H1 (cell line): ENCODE results near the gene WDR1. TPM values are rescaled to one million over a fixed set of nuclear protein-coding genes. Genes with fewer than 3 reads are reported as not detected.

Experiments used
- CTCF ChIA-PET: fragments of 300-600 bp; sonication (Branson Sonifier 250); formaldehyde crosslinking; loops from one replicate; lab custom pipeline; 2021; ENCODE audit not compliant: partially characterized antibody; lab: Charles Lee
- POLR2A ChIA-PET: fragments of 300-600 bp; sonication (Branson Sonifier 250); formaldehyde crosslinking; loops from one replicate; lab custom pipeline; 2021; ENCODE audit warnings: inconsistent platforms; ENCODE audit not compliant: partially characterized antibody; lab: Charles Lee
- DNase-seq, 2 experiments: peaks; one replicate each; pipeline versions ENCODE4 v3.0.0 to v3.0.0-alpha.2; 2010 to 2022; ENCODE audit warnings: low spot score in 2 of 2, low read depth in 1 of 2, mixed read lengths in 1 of 2
- FAIRE-seq: peaks from 2 replicates; lab custom pipeline; 2011; peaks lifted over from hg19 to GRCh38; lab: Jason Lieb, UNC
- H2AFZ ChIP-seq: 2 replicates; pipeline ENCODE4 v1.8.1; 2012; ENCODE audit warnings: low read length, inconsistent platforms
- H2AK5ac ChIP-seq: 2 replicates; pipeline ENCODE4 v1.6.1; 2013; ENCODE audit warnings: low read depth, low read length
- H2BK120ac ChIP-seq: replicated peaks from 2 replicates; pipeline ENCODE3; 2013; ENCODE audit warnings: low read depth, low read length, inconsistent platforms
- H2BK12ac ChIP-seq: 2 replicates; pipeline ENCODE4 v1.6.1; 2013; ENCODE audit warnings: low read depth, low read length
- H2BK15ac ChIP-seq: 2 replicates; pipeline ENCODE4 v1.6.1; 2013; ENCODE audit warnings: low read length
- H2BK20ac ChIP-seq: 2 replicates; pipeline ENCODE4 v1.6.1; 2013; ENCODE audit warnings: low read length
- H2BK5ac ChIP-seq: 2 replicates; pipeline ENCODE4 v1.6.1; 2013; ENCODE audit warnings: low read depth, low read length
- H3K14ac ChIP-seq: 2 replicates; pipeline ENCODE4 v1.6.1; 2013; ENCODE audit warnings: inconsistent platforms; ENCODE audit not compliant: insufficient read length
- H3K18ac ChIP-seq: 2 replicates; pipeline ENCODE4 v1.6.1; 2013; ENCODE audit warnings: low read length; ENCODE audit errors: extremely low read depth
- H3K23ac ChIP-seq: 2 replicates; pipeline ENCODE4 v1.6.1; 2013; ENCODE audit warnings: inconsistent platforms; ENCODE audit not compliant: insufficient read length
- H3K23me2 ChIP-seq: 2 replicates; pipeline ENCODE4 v1.6.1; 2013; ENCODE audit warnings: low read depth, low read length
- H3K27ac ChIP-seq: 2 replicates; pipeline ENCODE4 v1.6.1; 2011; ENCODE audit warnings: low read depth, low read length, inconsistent platforms
- H3K27me3 ChIP-seq, 4 experiments: replicated peaks in 1 of 4; 1 replicate in 1 of 4; 2 replicates in 3 of 4; pipeline versions ENCODE4 v1.6.1 to v1.8.1; 2011 to 2013; ENCODE audit warnings: low read length in 3 of 4, mild to moderate bottlenecking in 3 of 4, inconsistent platforms in 2 of 4, mixed read lengths in 2 of 4, moderate library complexity in 1 of 4; ENCODE audit not compliant: control insufficient read depth in 3 of 4, insufficient read depth in 3 of 4; ENCODE audit errors: extremely low read depth in 1 of 4
- H3K36me3 ChIP-seq, 4 experiments: 2 replicates each; pipeline versions ENCODE4 v1.6.1 to v1.8.1; 2011 to 2013; ENCODE audit warnings: mild to moderate bottlenecking in 4 of 4, low read length in 3 of 4, moderate library complexity in 2 of 4, control low read depth in 1 of 4, inconsistent platforms in 1 of 4; ENCODE audit not compliant: insufficient read depth in 4 of 4, control insufficient read depth in 2 of 4
- H3K4ac ChIP-seq: replicated peaks from 2 replicates; pipeline ENCODE3; 2013; ENCODE audit warnings: low read length, low read depth, mixed read lengths, inconsistent platforms; ENCODE audit not compliant: insufficient read length
- H3K4me1 ChIP-seq, 4 experiments: replicated peaks in 1 of 4; 1 replicate in 1 of 4; 2 replicates in 3 of 4; pipeline versions ENCODE4 v1.6.1 to v1.8.1; 2011 to 2013; ENCODE audit warnings: low read length in 3 of 4, inconsistent platforms in 2 of 4, mixed read lengths in 1 of 4; ENCODE audit not compliant: insufficient read depth in 4 of 4, control insufficient read depth in 3 of 4
- H3K4me2 ChIP-seq, 2 experiments: 2 replicates each; pipeline versions ENCODE4 v1.6.1 to v1.8.1; 2011 to 2013; ENCODE audit warnings: low read depth in 2 of 2, low read length in 2 of 2, control low read depth in 1 of 2, inconsistent platforms in 1 of 2, mild to moderate bottlenecking in 1 of 2; ENCODE audit not compliant: insufficient read depth in 1 of 2
- H3K4me3 ChIP-seq, 4 experiments: fragments of 200-600, 300-600 bp in 1 of 4; sonication (generic), shearing (Covaris generic), sonication (Bioruptor Twin) in 1 of 4; 2 replicates each; pipeline versions ENCODE4 v1.5.1 to v1.8.1; 2011 to 2016; ENCODE audit warnings: low read length in 4 of 4, low read depth in 3 of 4, control low read depth in 2 of 4, inconsistent platforms in 2 of 4, mild to moderate bottlenecking in 2 of 4, mixed read lengths in 1 of 4, moderate library complexity in 1 of 4; ENCODE audit not compliant: insufficient read depth in 2 of 4; ENCODE audit errors: extremely low read depth in 1 of 4
- H3K56ac ChIP-seq: replicated peaks from 2 replicates; pipeline ENCODE3; 2013; ENCODE audit warnings: low read depth, mild to moderate bottlenecking, mixed read lengths, low read length, inconsistent platforms; ENCODE audit not compliant: insufficient read length
- H3K79me1 ChIP-seq: 2 replicates; pipeline ENCODE4 v1.6.1; 2013; ENCODE audit warnings: low read depth, low read length, control low read depth
- H3K79me2 ChIP-seq, 2 experiments: 2 replicates each; pipeline versions ENCODE4 v1.6.1 to v1.8.1; 2012 to 2013; ENCODE audit warnings: low read length in 2 of 2, mild to moderate bottlenecking in 2 of 2, inconsistent platforms in 1 of 2; ENCODE audit not compliant: insufficient read depth in 2 of 2, control insufficient read depth in 1 of 2
- H3K9ac ChIP-seq, 4 experiments: replicated peaks in 1 of 4; 1 replicate in 1 of 4; 2 replicates in 3 of 4; pipeline versions ENCODE4 v1.6.1 to v1.8.1; 2011 to 2013; ENCODE audit warnings: low read depth in 3 of 4, low read length in 3 of 4, control low read depth in 2 of 4, mild to moderate bottlenecking in 2 of 4, moderate library complexity in 2 of 4, inconsistent platforms in 1 of 4; ENCODE audit errors: extremely low read depth in 1 of 4
- H3K9me3 ChIP-seq, 2 experiments: 2 replicates each; pipeline versions ENCODE4 v1.6.1 to v1.8.1; 2012 to 2013; ENCODE audit warnings: mild to moderate bottlenecking in 2 of 2, moderate library complexity in 2 of 2, control low read depth in 1 of 2, inconsistent platforms in 1 of 2, low read depth in 1 of 2, low read length in 1 of 2, mixed read lengths in 1 of 2; ENCODE audit not compliant: insufficient read depth in 2 of 2
- H4K20me1 ChIP-seq, 2 experiments: replicated peaks in 1 of 2; 2 replicates each; pipeline versions ENCODE3 to v1.8.1; 2011 to 2013; ENCODE audit warnings: inconsistent platforms in 2 of 2, low read length in 2 of 2, mild to moderate bottlenecking in 1 of 2; ENCODE audit not compliant: insufficient read depth in 2 of 2, control insufficient read depth in 1 of 2
- H4K5ac ChIP-seq: 2 replicates; pipeline ENCODE4 v1.6.1; 2013; ENCODE audit warnings: low read length, low read depth, mixed read lengths, inconsistent platforms; ENCODE audit not compliant: insufficient read length
- H4K8ac ChIP-seq: 2 replicates; pipeline ENCODE4 v1.8.0; 2013; ENCODE audit warnings: mild to moderate bottlenecking, moderate library complexity, low read length, inconsistent platforms; ENCODE audit not compliant: insufficient read depth; ENCODE audit errors: extremely low read depth
- H4K91ac ChIP-seq: replicated peaks from 2 replicates; pipeline ENCODE3; 2013; ENCODE audit warnings: low read length, mixed read lengths, inconsistent platforms; ENCODE audit not compliant: insufficient read length
- CREB1 ChIP-seq: IDR thresholded peaks from 2 replicates; pipeline ENCODE4 v1.6.1; 2012; ENCODE audit warnings: inconsistent platforms
- EP300 ChIP-seq, 2 experiments: IDR thresholded peaks; 1 replicate in 1 of 2; 2 replicates in 1 of 2; pipeline ENCODE4 v1.6.1; 2011 to 2012; ENCODE audit warnings: low read depth in 2 of 2, low read length in 2 of 2, mild to moderate bottlenecking in 2 of 2, borderline replicate concordance in 1 of 2, inconsistent platforms in 1 of 2, moderate library complexity in 1 of 2
- KDM1A ChIP-seq: fragments of 200-600, 300-600 bp; sonication (generic); IDR thresholded peaks from 2 replicates; pipeline ENCODE4 v1.7.1; 2016; ENCODE audit warnings: mild to moderate bottlenecking, low read length, borderline replicate concordance
- POLR2AphosphoS5 ChIP-seq: IDR thresholded peaks from 2 replicates; pipeline ENCODE4 v1.6.1; 2011; ENCODE audit warnings: low read depth, low read length
- WGBS, 2 experiments: shearing (Covaris generic) in 1 of 2; methylation state at CpG; one replicate each; pipeline versions ENCODE4 v1.1.6 to v1.1.7; 2013 to 2015; ENCODE audit warnings: low lambda C conversion rate in 2 of 2, mixed read lengths in 2 of 2, inconsistent platforms in 1 of 2, low coverage in 1 of 2, missing lambda C conversion rate in 1 of 2; ENCODE audit not compliant: insufficient replicate concordance in 2 of 2, insufficient coverage in 1 of 2, insufficient read length in 1 of 2; ENCODE audit errors: extremely low coverage in 1 of 2, missing lambda C conversion rate in 1 of 2; 5-methylcytosine and 5-hydroxymethylcytosine counted together
- polyA plus RNA-seq, 7 experiments: library from polyadenylated mRNA; depleted of rRNA in 3 of 7; stranded (reverse) in 5 of 7; unstranded in 2 of 7; fragments of >200 nt in 5 of 7; fragments of 200-250 nt in 2 of 7; gene quantifications; 1 replicate in 5 of 7; 2 replicates in 1 of 7; 4 replicates in 1 of 7; pipeline versions ENCODE4 v1.2.1 to v1.2.3, GENCODE V29; 2011 to 2013; ENCODE audit warnings: missing spikeins in 2 of 7, mixed read lengths in 2 of 7
- total RNA-seq: library from RNA; stranded (reverse); fragmentation: NEBNext Ultra II Directional; extraction: Animal tissue kit (Norgen Biotek cat#: 25700); gene quantifications from 2 replicates; pipeline ENCODE4 v1.2.1, GENCODE V29; 2021

The WDR1 gene
- total and polyA plus RNA-seq, 2 of the 8 experiments (the other 6 are each of a cell fraction or from before 2014, with no cell fraction given): 315 to 377 TPM

GRCh38 chr4:10124167-10124930, 7.8 kb upstream of the WDR1 start:
- H3K79me1 ChIP-seq: no peaks in the 10 kb centered on the region; the same call in none of the 2 replicates
- 0 out of 4 replicates have a peak overlapping the region, but pooled peaks of 1 of the 2 experiments have one; percentile 28 for H3K4me2 ChIP-seq
- H3K4me1 ChIP-seq: peaks cover 0 to 11% (median 4%) of the 10 kb centered on the region in 4 experiments; a peak in 5 of 7 replicates
- no peaks in the 10 kb centered on the region for H3K9me3 ChIP-seq
- no peaks in the 10 kb centered on the region for H3K27me3 ChIP-seq
- H4K91ac ChIP-seq: no peak overlapping the region
- H3K36me3 ChIP-seq: no peaks in the 10 kb centered on the region
- POLR2A ChIA-PET: interaction anchor here (0.7 to 1.5 kb wide), 3 partner anchors 8 to 9 kb away, joined by 3 to 6 read pairs (median 3); partner anchors contain the start of gene WDR1
- TF ChIP-seq EP300 (IDR thresholded peaks at IDR 0.05; ENCODE audit: borderline replicate concordance in 1 of 2, low read depth in 2 of 2, low read length in 2 of 2) (no peak), KDM1A (no peak), POLR2AphosphoS5 (no peak), CREB1 (no peak)
- no peak for FAIRE-seq
- WGBS, 2 experiments: 86% methylated on average over 13 of the region's 13 CpGs; no CpG with 5 or more reads in 1 of the 2 experiments
- CTCF ChIA-PET: interaction anchor here (1.5 to 3.4 kb wide), 3 partner anchors 16 to 40 kb away, joined by 4 to 22 read pairs (median 20); no protein-coding TSS in a partner anchor
- no peak overlapping the region for H2AK5ac ChIP-seq
- no peak overlapping the region for H4K8ac ChIP-seq
- no peak overlapping the region for H2BK20ac ChIP-seq
- H3K23ac ChIP-seq: no peak overlapping the region
- H2BK12ac ChIP-seq: 0 out of 2 replicates have a peak overlapping the region, but pooled peaks have one; percentile 30
- no peak overlapping the region for H3K4me3 ChIP-seq
- no peak overlapping the region for H3K4ac ChIP-seq
- H3K79me2 ChIP-seq: no peaks in the 10 kb centered on the region
- no peak overlapping the region for H2BK5ac ChIP-seq
- no peak overlapping the region for H3K27ac ChIP-seq
- H3K23me2 ChIP-seq: no peaks in the 10 kb centered on the region
- H3K9ac ChIP-seq: no peak overlapping the region
- H4K5ac ChIP-seq: no peak overlapping the region
- no peak overlapping the region for H3K14ac ChIP-seq
- no peaks in the 10 kb centered on the region for H4K20me1 ChIP-seq
- H2BK120ac ChIP-seq: no peak overlapping the region
- no peak overlapping the region for H2AFZ ChIP-seq
- no peak overlapping the region for H2BK15ac ChIP-seq
- no peak overlapping the region for H3K18ac ChIP-seq
- no peak for DNase-seq
- no peak overlapping the region for H3K56ac ChIP-seq
